NB4 (cell line): Measurements from ENCODE around the gene ATP1A3.

Experiments used
- CTCF ChIP-seq: IDR thresholded peaks from one replicate; pipeline ENCODE4 v1.5.1; 2012; ENCODE audit warnings: low read depth, low read length
- MAX ChIP-seq: IDR thresholded peaks from 2 replicates; pipeline ENCODE4 v1.6.1; 2011; ENCODE audit warnings: low read depth, low read length
- POLR2A ChIP-seq: IDR thresholded peaks from 2 replicates; pipeline ENCODE4 v1.6.1; 2011; ENCODE audit warnings: mild to moderate bottlenecking; ENCODE audit not compliant: insufficient read length; ENCODE audit errors: extremely low read depth

DNA sequence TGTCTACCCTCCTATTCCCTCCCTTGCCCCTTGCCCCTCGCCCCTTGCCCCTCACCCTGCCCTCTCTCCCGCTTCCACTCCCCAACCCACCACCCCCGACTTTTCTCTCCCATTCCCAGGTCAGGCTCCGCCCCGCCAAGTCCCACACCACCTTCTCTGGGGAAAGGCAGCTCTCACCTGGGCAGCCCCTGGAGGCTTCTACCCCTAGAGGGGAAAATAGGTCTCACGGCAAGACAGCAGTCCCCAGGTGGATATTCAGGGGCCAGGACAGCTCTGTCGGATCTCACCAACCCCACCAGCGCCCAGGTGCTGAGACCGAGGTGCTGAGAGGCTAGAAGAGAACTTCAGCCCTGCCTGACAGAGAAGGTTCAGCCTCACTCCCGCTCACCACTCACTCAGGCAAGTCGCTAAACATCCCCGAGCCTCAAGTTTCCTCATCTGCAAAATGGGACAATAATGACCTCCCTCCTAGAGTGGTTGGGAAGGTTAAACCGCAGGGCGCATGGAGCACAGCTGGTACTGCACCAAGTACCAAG is 64.4 kb downstream of the ATP1A3 start:
- no peak for TF ChIP-seq CTCF
- TF ChIP-seq POLR2A: no peak
- TF ChIP-seq MAX: no peak
